Neuronal stem cell (in vitro differentiated cells): ENCODE measurements around the gene GABRP.

Source experiments
- DNase-seq: peaks from one replicate; pipeline ENCODE4 v3.0.0-alpha.2; 2013; ENCODE audit warnings: low spot score
- H2AFZ ChIP-seq: one replicate; pipeline ENCODE4 v1.6.1; 2013; ENCODE audit warnings: mild to moderate bottlenecking, low read length, inconsistent platforms
- H2AK5ac ChIP-seq: 2 replicates; pipeline ENCODE4 v1.6.1; 2013; ENCODE audit warnings: low read depth, mild to moderate bottlenecking, inconsistent platforms, low read length, moderate library complexity, mixed read lengths
- H2BK120ac ChIP-seq: 2 replicates; pipeline ENCODE4 v1.6.1; 2013; ENCODE audit warnings: low read depth, mild to moderate bottlenecking, inconsistent platforms, low read length, moderate library complexity, mixed read lengths
- H2BK12ac ChIP-seq: one replicate; pipeline ENCODE4 v1.6.1; 2013; ENCODE audit warnings: low read length, inconsistent platforms
- H2BK15ac ChIP-seq: 2 replicates; pipeline ENCODE4 v1.6.1; 2013; ENCODE audit warnings: mild to moderate bottlenecking, low read length, inconsistent platforms, mixed read lengths
- H2BK5ac ChIP-seq: one replicate; pipeline ENCODE4 v1.6.1; 2013; ENCODE audit warnings: inconsistent platforms, mild to moderate bottlenecking, low read length, moderate library complexity
- H3K14ac ChIP-seq: one replicate; pipeline ENCODE4 v1.6.1; 2013; ENCODE audit warnings: low read length, inconsistent platforms
- H3K18ac ChIP-seq: 2 replicates; pipeline ENCODE4 v1.6.1; 2013; ENCODE audit warnings: low read length, inconsistent platforms
- H3K23ac ChIP-seq: 2 replicates; pipeline ENCODE4 v1.6.1; 2013; ENCODE audit warnings: low read depth, mild to moderate bottlenecking, mixed read lengths, low read length, inconsistent platforms; ENCODE audit not compliant: poor library complexity
- H3K27ac ChIP-seq: replicated peaks from 3 replicates; pipeline ENCODE4 v1.5.1; 2013; ENCODE audit warnings: low read length, inconsistent platforms
- H3K27me3 ChIP-seq, 3 experiments: 2 replicates each; pipeline ENCODE4 v1.6.1; 2013; ENCODE audit warnings: low read length in 3 of 3, mild to moderate bottlenecking in 2 of 3, inconsistent platforms in 1 of 3, low read depth in 1 of 3, mixed read lengths in 1 of 3, moderate library complexity in 1 of 3; ENCODE audit not compliant: control insufficient read depth in 3 of 3, insufficient read depth in 3 of 3
- H3K36me3 ChIP-seq, 2 donors: replicated peaks in 1 of 2; 2 replicates each; pipeline ENCODE4 v1.6.1; 2013; ENCODE audit warnings: low read length in 2 of 2; ENCODE audit not compliant: control insufficient read depth in 2 of 2, insufficient read depth in 2 of 2
- H3K4ac ChIP-seq: 2 replicates; pipeline ENCODE4 v1.6.1; 2013; ENCODE audit warnings: inconsistent platforms, mild to moderate bottlenecking, low read length, moderate library complexity
- H3K4me1 ChIP-seq, 2 donors: 1 replicate in 1 of 2; 2 replicates in 1 of 2; pipeline ENCODE4 v1.6.1; 2013; ENCODE audit warnings: low read length in 2 of 2, low read depth in 1 of 2; ENCODE audit not compliant: control insufficient read depth in 2 of 2, insufficient read depth in 1 of 2
- H3K4me2 ChIP-seq: one replicate; pipeline ENCODE4 v1.6.1; 2013; ENCODE audit warnings: mild to moderate bottlenecking, low read length, inconsistent platforms; ENCODE audit not compliant: insufficient read depth, poor library complexity, severe bottlenecking
- H3K4me3 ChIP-seq, 2 donors: 2 replicates each; pipeline ENCODE4 v1.5.1; 2013; ENCODE audit warnings: low read length in 2 of 2, mild to moderate bottlenecking in 2 of 2, inconsistent platforms in 1 of 2, moderate library complexity in 1 of 2
- H3K79me1 ChIP-seq: one replicate; pipeline ENCODE4 v1.6.1; 2013; ENCODE audit warnings: low read depth, mild to moderate bottlenecking, inconsistent platforms, low read length, moderate library complexity
- H3K9ac ChIP-seq: one replicate; pipeline ENCODE4 v1.6.1; 2013; ENCODE audit warnings: mild to moderate bottlenecking, low read depth, low read length, inconsistent platforms; ENCODE audit not compliant: poor library complexity
- H3K9me3 ChIP-seq, 2 donors: replicated peaks in 1 of 2; 2 replicates each; pipeline versions ENCODE3 to v1.6.1; 2013; ENCODE audit warnings: low read length in 2 of 2, mild to moderate bottlenecking in 2 of 2, inconsistent platforms in 1 of 2, low read depth in 1 of 2, mixed read lengths in 1 of 2, moderate library complexity in 1 of 2; ENCODE audit not compliant: control insufficient read depth in 2 of 2, insufficient read depth in 1 of 2
- H4K8ac ChIP-seq: one replicate; pipeline ENCODE4 v1.6.1; 2013; ENCODE audit warnings: low read depth, mild to moderate bottlenecking, inconsistent platforms, low read length, moderate library complexity
- H4K91ac ChIP-seq: one replicate; pipeline ENCODE4 v1.6.1; 2013; ENCODE audit warnings: low read length, low read depth, mild to moderate bottlenecking, inconsistent platforms; ENCODE audit not compliant: poor library complexity
- WGBS, 2 donors: extraction: QIAGEN DNeasy Blood & Tissue Kit; methylation state at CpG; one replicate each; pipeline ENCODE4 v1.1.7; 2013; ENCODE audit warnings: missing lambda C conversion rate in 2 of 2, mixed read lengths in 1 of 2; ENCODE audit not compliant: insufficient read length in 2 of 2, insufficient replicate concordance in 1 of 2; ENCODE audit errors: extremely low coverage in 2 of 2; 5-methylcytosine and 5-hydroxymethylcytosine counted together

GABRP gene

DNA sequence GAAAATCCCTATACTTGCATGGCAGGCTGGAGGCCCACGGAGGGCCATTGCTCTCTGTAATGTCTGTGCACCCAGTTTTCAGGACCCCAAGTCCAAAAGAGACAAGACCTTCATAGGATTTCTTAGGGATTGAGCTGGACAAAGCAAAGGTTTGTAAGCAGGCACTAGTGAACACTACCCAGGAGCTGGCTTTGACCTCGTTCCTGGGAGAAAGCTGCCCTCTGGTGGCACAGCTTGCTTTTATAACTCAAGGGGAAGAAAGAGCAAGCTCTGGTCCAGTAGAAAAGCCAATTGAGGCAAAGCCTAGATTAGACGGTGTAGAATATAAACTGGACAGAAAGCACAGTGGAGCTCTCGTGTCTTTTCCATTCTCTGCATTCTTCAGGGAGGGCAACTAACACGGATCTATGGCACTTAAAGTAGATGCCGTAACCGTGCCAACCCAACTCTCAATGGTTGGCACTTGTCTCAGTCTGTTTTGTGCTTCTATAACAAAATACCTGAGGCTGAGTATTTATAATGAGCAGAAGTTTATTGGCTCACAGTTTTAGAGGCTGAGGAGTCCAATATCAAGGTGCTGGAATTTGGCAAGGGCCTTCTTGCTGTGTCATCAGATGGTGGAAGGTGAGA, 7.9 kb downstream of the GABRP start:
- Histone ChIP-seq H4K8ac (no peak overlapping the region), H2AFZ (no peak overlapping the region), H2BK12ac (no peak overlapping the region), H3K27me3 (no peaks in the 10 kb centered on the region), H3K4me1 (no peaks in the 10 kb centered on the region), H3K14ac (no peak overlapping the region), H3K18ac (no peak overlapping the region), H2BK5ac (no peak overlapping the region), H2BK15ac (no peak overlapping the region), H2AK5ac (no peak overlapping the region), H4K91ac (no peak overlapping the region), H3K27ac (no peak overlapping the region), H3K9me3 (no peaks in the 10 kb centered on the region), H2BK120ac (no peak overlapping the region), H3K9ac (no peak overlapping the region), H3K4me3 (no peak overlapping the region), H3K79me1 (no peaks in the 10 kb centered on the region), H3K23ac (no peak overlapping the region), H3K36me3 (no peaks in the 10 kb centered on the region), H3K4ac (no peak overlapping the region), H3K4me2 (no peak overlapping the region)
- DNase-seq, result peak; percentile 48
- no CpG with 5 or more reads among the region's 7 CpGs for WGBS, 2 donors

- Histone ChIP-seq H3K14ac (no peak overlapping the region), H3K4me2 (no peak overlapping the region), H3K9me3 (no peaks in the 10 kb centered on the region), H2BK15ac (no peak overlapping the region), H2BK120ac (no peak overlapping the region), H2BK5ac (no peak overlapping the region), H3K36me3 (no peaks in the 10 kb centered on the region), H3K23ac (no peak overlapping the region), H3K79me1 (no peaks in the 10 kb centered on the region), H4K91ac (no peak overlapping the region), H3K27me3 (no peaks in the 10 kb centered on the region), H4K8ac (no peak overlapping the region), H2AK5ac (no peak overlapping the region), H3K4me3 (no peak overlapping the region), H3K18ac (no peak overlapping the region), H3K4ac (no peak overlapping the region), H3K9ac (no peak overlapping the region), H3K27ac (no peak overlapping the region), H3K4me1 (no peaks in the 10 kb centered on the region), H2AFZ (no peak overlapping the region), H2BK12ac (no peak overlapping the region)
- WGBS, 2 donors, result no CpG with 5 or more reads among the region's 8 CpGs
- no peak for DNase-seq
Observed at GRCh38 chr5:170792878-170793277, 9.4 kb downstream of the GABRP start.

- H3K4me1 ChIP-seq, result no peaks in the 10 kb centered on the region
- no peak overlapping the region for H3K18ac ChIP-seq
- H2AK5ac ChIP-seq, result no peak overlapping the region
- H2BK5ac ChIP-seq, result no peak overlapping the region
- no peak overlapping the region for H3K4me3 ChIP-seq
- H3K9ac ChIP-seq, result no peak overlapping the region
- H3K4me2 ChIP-seq, result no peak overlapping the region
- no CpG with 5 or more reads among the region's 10 CpGs for WGBS, 2 donors
- no peak overlapping the region for H4K8ac ChIP-seq
- no peaks in the 10 kb centered on the region for H3K79me1 ChIP-seq
- no peaks in the 10 kb centered on the region for H3K27me3 ChIP-seq
- no peak overlapping the region for H3K23ac ChIP-seq
- H2BK12ac ChIP-seq, result no peak overlapping the region
- H3K9me3 ChIP-seq, result no peaks in the 10 kb centered on the region
- H3K27ac ChIP-seq, result no peak overlapping the region
- no peak overlapping the region for H2AFZ ChIP-seq
- no peak overlapping the region for H3K4ac ChIP-seq
- DNase-seq, result no peak
- H4K91ac ChIP-seq, result no peak overlapping the region
- H3K36me3 ChIP-seq, result no peaks in the 10 kb centered on the region
- H3K14ac ChIP-seq, result no peak overlapping the region
- H2BK15ac ChIP-seq, result no peak overlapping the region
- no peak overlapping the region for H2BK120ac ChIP-seq
Observed at GRCh38 chr5:170795154-170795553, 11.6 kb downstream of the GABRP start.

- Histone ChIP-seq H2AK5ac (no peak overlapping the region), H3K4me3 (no peak overlapping the region), H3K18ac (no peak overlapping the region), H3K9me3 (no peaks in the 10 kb centered on the region), H3K9ac (no peak overlapping the region), H3K4me2 (no peak overlapping the region), H3K4me1 (no peaks in the 10 kb centered on the region), H4K8ac (no peak overlapping the region), H3K14ac (no peak overlapping the region), H4K91ac (no peak overlapping the region), H2BK12ac (no peak overlapping the region), H2BK15ac (no peak overlapping the region), H2AFZ (no peak overlapping the region), H3K27ac (no peak overlapping the region), H3K4ac (no peak overlapping the region), H3K27me3 (peaks cover 0 to 3% (median 0%) of the 10 kb centered on the region in 3 experiments), H3K36me3 (no peaks in the 10 kb centered on the region), H3K23ac (no peak overlapping the region), H3K79me1 (no peaks in the 10 kb centered on the region), H2BK5ac (no peak overlapping the region), H2BK120ac (no peak overlapping the region)
- DNase-seq, result no peak
- no CpG with 5 or more reads among the region's 7 CpGs for WGBS, 2 donors
Observed at GRCh38 chr5:170805666-170806065, 22.1 kb downstream of the GABRP start.
